NCI-H345 treated with DMSO at 0.1 percent for 48 hours (cell line): Measurements from ENCODE around the gene EPS8L3.
"Not testable (repeated sequence)": the region's sequence is repeated elsewhere in the genome, so short reads cannot be mapped to it uniquely, and the experiment has no call there.

Experiments
- DNase-seq: peaks from one replicate; lab custom pipeline; 2025; ENCODE audit not compliant: unreplicated experiment; lab: John Stamatoyannopoulos, UW

Gene EPS8L3

DNA sequence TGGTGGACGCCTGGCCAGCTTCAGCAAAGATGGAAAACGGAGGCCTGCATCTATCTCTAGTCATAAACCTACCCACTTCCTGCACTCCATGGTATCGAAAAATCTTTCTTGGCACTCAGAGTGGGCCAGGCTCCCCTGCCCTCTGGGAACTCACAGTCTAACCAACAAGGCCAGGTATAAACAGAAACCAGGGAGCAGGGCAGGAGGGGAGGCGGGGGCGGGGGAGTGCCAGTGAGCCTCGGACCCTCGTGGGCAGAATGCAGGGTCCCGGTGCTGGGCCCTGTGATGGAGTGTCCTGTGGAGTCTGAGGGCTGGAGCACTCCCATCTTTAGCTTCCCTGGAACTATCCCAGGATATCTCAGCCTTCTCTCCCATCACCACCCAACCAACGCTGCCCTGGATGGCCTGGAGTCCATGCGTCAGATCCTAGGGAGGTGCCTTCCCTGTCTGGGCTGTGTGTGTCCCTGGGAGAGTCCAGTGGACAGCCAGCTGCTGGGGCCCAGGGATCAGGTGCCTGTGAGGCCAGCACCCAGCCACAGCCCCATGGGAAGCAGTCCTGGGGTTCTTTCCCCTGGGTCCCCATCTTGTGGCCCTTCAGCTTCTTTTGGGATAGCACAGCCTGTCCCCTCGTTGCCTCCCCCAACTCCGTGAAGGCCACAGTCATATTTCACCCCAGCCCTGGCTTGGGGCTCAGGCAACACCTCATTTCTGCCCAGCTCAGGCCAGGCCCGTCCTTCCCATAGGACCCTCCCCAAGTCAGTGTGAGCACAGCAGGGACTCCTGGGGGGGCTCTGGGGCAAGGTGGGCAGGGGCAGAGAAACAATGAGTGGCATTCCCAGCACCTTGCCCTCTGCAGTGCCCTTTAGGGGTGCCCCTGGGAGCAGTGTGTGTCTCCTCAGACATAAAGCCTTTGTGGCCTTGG lies 1.1 kb upstream of the EPS8L3 start:
- DNase-seq: no peak

DNA sequence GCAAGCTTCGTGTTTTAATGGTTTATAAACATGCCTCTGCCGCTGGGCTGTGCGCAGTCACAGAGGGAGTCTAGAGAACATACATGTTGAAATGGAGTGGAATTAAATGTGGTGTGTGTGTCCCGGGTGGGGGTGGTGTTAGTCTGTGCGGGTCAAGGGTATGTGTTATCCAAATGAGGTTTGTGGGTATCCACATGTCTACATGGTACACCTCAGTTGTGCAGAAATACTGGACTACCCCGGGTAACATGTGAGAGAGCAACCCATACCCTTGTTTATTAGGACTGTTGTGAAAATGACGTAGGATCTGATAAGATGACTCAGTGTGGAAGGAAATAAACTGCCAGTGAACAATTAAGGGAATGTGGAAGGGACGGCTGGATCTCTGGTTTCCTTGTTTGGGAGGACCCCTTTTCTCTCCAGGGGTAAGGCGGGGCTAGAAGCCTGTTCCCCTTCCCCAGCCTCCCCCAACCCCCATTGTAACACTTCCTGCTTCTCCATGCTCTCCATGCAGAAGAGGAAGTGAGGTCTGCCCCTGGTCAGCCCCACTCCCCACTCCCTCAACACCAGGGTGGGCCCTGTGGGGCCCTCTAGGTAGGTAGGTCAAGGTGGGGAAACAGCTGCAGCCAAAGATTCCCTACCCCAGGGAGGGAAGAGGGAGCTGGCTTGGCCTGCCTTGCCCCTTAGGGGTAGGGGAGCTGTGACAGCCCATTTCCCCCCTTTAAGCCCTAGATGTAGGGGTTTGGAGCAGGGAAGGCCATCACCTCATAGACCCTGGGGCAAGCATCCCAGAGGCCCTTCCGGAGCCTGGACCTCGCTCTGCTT lies 690 bp downstream of the EPS8L3 start:
- DNase-seq: no peak

DNA sequence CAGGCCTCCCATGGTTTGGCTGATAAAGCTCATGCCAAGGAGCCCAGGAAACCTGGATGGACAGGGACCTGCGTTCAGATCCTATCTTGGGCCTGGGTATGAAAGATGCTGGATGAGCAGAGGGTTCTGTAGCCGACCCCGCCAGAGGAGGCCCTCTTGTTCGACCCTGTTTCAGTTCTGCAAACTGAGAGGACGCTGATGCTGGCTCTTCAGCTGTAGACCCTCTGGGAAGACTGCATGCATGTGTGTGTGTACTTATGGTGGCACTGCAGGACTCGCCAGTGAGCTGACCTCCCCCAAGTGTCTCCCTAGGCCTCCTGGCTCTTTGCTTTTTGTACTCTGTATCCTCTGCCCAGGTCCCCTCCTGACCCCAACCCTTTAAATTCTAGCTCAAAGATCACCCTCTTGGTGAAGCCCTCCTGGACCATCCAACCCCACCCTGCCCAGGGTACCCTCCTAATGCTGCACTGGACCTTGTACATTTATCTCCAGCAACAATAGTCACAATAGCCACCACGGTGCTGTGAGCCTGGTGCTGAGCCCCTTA lies 1.6 kb downstream of the EPS8L3 start:
- no peak for DNase-seq

DNA sequence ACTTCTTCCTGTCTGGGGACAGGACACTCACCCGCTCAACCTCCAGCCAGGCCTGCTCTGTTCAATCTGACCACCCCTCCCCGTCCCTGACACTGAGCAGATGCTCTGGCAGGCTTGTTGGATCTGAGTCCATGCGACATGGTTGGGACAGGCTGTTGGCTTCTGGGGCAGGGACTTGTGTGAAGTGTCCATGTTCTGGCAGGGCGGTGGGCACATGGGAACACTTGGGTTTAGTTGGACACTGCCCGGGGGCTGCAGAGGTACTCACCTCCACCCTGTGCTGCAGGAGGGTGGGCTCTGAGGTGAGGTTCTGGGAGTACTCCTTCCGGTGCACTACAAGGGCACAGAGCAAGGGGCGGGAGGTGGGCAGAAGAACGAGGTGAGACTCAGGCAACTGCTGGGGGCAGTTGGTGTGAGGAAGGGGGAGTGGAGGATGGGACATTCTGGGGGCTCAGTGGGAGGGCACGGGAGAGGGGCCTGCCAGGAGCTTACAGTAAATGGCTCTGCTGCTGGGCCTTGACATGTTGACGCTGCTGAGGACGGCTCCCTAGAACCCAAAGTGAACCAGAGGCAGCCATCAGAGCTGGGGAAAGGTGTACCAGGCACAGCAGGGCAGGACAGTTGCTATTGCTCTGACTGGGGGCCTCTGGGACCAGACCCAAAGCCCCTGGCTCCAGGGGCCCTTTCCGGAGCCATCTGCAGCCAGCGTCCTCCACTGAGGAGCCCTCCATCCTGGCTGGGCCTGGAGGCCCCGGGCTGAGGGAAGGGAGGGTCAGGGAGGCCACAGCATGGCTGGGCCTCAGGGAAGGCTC lies 2.3 kb downstream of the EPS8L3 start:
- no peak for DNase-seq

DNA sequence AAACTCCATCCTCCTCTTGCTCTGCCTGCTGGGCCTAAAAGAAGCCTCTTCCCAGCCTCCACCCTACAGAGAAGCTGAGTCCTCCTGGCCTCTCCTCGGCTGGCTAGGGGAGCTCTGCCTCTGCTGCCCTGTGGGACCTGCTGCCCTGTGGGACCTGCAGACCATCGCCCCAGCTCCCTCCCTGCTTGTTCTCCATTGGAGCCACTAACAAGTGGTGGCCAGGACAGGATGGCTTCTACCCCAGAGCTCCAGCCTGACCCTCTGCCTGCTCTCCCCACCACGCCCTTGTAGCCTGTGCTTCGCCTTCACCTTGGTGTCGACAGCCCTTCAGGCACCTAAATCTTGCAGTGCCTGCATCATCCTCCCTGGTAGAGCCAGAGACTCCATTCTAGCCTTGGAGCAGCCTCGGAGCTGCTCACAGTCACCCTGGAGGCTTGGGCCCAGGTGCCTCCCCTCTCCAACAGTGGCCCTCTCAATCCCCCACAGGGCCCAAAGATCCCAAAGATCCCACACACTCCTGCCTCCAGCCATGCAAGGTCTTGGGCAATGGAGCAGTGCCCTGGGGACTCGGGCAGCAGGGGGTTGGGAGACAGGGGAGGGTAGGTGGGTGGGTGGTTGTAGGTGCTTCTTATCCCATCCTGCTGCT lies 3.0 kb downstream of the EPS8L3 start:
- DNase-seq: no peak

DNA sequence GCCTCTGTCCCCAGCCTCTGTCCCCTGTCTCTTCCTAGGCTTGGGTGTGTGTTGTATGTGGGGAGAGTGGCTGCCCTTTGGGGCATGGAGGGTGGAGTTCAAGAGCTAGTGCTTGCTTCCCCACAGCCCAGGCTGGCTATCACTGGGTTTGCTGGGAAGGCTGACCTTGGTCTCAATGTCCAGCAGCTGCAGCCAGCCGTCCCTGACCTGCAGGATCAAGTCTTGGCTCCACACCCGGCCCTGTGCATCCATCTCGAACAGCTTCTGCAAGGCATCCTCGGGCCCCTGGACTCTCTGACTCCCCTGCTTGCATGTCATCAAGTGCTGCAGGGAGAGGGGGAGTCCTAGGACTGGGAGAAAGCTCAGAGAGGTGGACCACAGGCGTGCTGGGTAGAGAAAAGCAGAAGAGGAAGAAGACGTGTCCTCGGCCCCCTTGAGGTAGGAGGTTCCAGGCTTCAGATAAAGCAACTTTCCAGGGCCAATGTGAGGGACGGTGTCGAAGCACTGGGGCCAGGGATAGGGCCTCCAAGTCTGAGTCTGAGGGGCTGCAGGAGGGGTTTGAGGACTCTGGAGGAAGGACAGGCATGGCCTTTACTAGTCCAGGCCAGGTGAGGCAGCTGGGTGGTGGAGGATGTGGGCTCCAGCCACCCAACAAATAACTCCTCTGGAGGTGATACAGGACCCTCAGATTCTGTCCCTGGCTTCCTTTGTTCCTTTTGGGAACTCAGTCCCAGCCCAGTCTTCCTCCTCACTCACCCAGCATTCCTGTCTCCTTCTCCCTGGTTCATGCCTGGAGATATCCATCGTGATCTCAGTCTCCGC lies 4.0 kb downstream of the EPS8L3 start:
- no peak for DNase-seq

DNA sequence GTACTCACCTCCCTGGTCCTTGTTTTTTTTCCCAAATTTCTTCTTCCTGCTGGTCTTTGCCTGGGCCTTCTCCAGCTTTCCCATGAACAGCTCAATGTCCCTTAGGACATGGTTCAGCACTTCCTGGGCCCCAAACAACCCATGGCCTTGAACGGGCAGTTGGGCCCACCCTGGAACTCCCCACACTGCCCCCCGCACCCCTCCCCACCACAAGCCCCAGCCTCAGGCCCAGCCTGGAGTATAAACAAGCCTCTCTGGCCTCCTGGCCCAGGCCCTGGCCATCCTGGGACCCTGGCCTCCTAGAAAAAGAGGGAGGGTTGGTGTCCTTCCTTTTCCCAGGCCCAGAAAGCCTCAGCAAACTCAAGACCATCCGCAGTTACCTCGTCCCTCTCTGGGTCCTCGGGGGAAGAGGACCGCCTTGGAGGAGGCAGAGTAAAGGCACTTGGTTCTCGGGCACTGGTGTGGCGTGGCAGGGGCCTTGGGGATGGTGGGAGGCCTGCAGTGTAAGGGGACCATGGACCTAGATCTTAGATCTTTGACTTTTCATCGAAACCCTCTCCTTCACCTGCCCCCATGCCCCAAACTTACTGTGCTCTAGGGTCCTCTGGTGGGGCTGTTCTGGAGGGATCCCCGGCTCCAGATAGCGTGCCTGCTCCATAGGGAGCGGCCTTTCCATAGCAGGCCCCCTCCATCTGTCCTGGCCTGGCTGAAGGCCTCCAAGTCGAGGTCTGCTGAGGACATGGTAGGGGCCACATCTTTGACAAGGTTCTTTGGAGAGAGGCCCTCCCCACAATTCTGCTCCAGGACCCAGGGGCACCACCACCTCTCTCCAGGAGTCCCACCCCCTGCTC lies 5.6 kb downstream of the EPS8L3 start:
- no peak for DNase-seq

DNA sequence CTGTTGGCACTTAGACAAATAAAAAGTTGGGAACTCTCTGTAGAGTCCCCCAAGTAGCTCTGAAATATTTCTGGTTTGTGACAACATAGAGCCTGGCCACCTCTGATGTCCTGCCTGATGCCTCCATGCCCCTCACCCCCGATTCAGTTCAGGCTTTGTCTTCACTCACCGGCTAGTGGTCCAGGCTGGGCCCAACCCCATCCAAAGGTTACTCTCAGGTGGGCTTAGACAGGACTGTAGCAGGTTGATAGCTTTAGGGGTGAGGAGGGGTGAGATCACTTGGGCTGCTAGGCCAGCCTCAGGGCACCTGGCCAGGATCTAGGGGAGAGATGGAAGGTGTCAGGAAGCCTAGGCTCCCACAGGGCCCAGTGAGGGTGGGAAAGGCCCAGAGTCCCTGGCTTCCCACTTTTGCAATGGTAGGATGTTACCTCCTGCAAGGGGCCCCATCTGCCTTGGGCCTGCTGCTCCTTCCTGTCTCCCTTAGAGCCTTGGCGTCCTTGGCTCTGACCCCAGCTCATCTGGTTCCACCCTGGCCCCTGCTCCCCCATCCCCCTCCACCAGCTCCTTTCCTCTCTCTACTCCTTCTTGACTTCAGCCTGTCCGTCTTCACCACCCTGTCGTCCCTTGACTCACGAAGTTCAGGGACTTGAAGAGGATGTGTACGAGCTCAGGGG lies 6.7 kb downstream of the EPS8L3 start:
- no peak for DNase-seq

DNA sequence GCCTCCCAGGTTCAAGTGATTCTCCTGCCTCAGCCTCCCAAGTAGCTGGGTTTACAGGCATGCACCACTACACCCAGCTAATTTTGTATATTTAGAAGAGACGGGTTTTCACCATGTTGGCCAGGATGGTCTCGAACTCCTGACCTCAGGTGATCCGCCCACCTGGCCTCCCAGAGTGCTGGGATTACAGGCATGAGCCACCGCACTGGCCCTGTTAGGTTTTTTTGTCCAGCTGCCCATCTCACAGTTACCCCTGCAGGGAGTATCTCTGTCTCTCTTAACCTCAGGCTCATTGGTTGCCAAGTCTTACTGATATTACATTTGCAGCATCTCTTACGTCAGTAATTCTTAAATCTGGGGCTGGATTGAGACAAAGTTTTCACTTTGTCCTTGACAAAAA lies 7.4 kb downstream of the EPS8L3 start:
- DNase-seq: not testable (repeated sequence)

DNA sequence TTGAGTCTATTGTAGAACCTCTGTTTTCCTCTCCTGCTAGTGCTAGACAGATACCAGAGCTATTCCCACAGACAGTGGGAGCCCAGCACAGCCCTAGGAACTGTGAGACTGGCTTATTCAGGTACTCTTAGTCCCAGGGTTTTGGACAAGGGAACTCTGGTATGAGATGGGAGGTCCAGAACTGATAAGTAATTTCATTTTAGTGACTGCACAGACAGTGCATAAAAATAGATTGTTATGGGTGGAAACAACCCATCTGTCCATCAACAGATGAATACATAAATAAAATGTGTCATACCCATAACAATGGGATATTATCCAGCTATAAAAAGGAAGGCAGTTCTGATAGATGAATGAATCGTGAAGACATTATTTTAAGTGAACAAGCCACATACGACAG lies 9.0 kb downstream of the EPS8L3 start:
- no peak for DNase-seq

DNA sequence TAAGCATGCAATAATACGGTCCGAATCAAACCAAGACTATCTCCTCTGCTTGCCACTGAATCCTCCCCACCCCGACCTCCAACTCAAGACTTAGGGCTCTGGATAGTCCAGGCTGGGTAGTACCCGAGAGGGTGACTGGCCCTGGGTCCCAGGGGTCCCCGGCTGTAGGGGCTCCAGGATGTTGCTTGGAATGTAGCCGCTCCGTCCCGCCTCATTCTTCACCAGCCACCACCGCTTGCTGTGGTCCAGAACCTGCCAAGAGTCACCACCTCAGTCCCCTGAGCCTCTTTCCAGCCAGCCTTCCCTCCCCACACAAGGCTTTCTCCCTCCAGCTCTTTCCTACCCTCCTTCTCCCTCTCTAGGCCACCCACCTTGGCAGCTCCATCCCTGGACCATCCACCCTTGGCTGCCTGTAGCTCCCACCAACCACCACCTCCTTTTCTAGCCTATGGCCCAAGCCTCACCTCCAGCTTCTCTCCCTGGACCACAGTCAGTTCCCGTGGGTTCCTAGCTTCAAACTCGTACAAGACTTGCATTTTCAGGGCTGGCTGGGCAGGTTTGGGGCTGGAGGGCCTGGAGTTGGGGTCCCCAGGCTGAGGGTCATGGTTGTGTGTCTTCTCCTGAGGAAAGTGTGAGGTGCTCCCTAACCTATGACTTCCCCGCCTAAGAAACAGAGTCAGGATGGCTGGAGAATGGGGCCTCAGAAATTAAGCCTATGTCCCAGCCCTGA lies 12.0 kb downstream of the EPS8L3 start:
- DNase-seq: no peak

DNA sequence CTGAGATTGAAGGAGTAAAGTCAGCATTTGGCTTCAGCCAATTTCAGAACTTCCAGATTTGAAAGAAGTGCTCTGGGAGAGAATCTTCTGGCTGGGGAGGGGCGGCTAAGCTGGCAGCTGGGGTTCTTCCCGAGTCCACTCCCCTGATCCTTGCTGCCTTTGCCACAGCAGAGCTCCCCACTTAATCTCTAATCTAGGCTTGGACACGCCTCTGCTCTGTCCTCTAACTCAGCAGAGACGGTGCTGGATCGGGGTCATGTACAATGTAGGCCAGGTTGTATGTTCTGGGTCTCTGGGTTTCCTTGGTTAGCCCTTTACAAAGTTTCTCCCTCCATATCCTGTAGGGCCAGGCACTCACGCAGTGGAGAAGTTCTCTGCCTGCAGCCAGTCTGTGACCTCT lies 12.8 kb downstream of the EPS8L3 start:
- DNase-seq: no peak

DNA sequence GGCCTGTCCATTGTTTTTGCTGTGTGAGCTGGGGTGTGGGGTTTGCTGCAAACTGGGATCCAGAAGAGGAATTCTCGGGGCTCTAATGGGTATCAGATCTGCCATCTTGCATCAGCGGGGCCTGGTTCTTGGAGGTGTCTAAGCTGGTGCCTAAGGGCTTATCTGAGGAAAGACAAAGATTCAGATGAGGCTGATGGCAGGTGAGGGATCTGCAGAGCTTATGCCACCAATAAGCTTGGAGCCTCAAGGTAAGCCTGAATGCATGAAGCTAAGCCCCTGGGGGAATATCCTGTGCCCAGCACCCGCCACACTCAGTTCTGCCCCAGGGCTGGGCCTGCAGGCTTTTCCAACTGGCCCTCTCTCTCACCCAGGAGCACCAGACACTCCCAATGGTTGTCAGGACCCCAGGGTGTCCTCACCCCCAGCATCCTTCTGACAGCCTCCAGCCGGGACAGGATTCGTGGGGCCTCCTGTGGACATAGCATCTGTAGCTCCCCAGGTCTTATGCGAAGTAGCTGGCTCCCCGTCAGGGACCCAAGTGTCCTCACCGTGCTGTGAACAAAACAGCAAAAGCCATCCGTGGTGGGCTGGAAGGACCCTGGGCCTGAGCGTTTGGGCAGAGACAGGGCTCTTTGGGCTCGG lies 13.4 kb downstream of the EPS8L3 start:
- no peak for DNase-seq

DNA sequence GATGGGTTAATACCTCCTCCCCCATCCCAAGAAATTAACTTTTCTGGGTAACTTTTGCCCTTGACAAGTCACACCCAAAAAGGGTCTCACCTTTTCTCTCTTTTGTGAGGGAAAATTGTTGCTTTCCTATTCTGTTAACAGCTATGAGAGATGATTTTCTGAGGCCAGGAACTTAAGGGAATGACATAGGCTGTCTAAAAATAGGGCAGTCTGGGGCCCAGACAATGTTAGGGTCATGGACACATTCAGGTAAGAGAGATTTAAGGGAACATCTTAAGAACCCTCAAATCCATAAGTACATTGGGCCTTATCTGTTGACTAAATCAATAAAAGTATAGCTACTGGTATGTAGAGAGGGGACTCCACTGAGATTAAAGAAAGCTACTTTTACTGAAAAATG lies 14.5 kb downstream of the EPS8L3 start:
- no peak for DNase-seq

DNA sequence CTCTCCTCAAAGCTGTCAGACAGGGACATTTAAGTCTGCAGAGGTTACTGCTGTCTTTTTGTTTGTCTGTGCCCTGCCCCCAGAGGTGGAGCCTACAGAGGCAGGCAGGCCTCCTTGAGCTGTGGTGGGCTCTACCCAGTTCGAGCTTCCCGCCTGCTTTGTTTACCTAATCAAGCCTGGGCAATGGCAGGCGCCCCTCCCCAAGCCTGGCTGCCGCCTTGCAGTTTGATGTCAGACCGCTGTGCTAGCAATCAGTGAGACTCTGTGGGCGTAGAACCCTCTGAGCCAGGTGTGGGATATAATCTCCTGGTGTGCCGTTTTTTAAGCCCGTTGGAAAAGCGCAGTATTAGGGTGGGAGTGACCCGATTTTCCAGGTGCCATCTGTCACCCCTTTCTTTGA lies 15.4 kb downstream of the EPS8L3 start:
- DNase-seq: not testable (repeated sequence)

DNA sequence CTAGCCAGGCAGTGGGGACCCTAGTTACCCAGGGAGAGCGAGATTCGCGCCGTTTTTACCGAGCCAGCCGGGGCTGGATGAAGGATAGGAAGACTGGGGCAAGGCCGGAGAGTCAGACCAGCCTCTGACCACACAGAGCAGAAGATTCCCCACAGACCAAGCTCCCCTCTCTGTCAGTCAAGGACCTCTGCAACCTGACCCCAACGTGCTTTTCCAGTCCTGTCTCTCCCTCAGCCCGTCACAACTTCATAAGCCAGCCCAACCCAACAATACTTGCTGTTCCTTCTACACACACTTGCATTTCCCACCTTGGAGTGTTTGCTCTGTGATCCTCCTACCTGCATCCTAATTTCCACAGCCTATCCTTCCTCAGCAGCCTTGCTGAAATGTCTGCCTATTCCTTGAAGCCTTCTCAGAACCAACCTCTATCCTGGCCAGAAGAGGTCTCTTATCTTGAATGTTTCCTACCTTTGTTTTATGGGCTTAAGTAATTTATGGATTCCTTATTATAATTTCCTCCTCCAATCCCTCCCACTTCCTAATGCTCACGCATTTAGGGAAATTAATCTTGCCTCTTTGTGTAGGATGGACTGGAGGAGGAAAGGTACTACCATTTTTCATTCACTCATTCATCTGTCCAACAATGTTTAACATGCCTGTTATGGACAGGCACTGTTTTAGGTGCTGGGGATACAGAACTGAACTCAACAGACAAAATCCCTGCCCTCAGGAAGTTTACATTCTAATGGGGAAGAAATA lies 22.9 kb downstream of the EPS8L3 start, which contains the start of gene GSTM3:
Gene GSTM3 (minus strand): TSS at position 424 of the 759 bp plus-strand sequence. CDS start 751 bp downstream, outside the sequence.
- no peak for DNase-seq
